ENCODE measurements around the gene CD8B.

The CD8B gene

DNA sequence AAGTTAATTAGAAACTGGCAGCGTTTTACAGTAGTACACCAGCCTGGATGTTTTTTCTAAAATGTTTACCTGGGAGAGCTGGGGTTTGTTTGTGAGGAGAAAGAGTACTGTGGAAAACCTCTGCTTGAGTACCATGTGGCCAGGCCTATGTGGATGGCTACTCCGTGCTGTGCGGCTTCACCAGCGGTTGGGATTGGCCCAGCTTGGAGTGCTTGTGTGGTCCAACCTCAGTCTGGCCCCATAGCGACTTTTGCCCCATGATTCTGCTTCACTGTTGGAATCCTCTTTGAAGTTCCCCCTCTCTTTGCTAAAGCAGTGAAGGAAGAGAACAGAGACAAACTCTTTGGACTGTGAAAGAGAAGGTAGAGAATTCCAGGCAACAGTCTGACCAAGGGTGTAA is 86.8 kb downstream of the CD8B start:
- no peak for DNase-seq (ENCODE audit: low read depth)

DNA sequence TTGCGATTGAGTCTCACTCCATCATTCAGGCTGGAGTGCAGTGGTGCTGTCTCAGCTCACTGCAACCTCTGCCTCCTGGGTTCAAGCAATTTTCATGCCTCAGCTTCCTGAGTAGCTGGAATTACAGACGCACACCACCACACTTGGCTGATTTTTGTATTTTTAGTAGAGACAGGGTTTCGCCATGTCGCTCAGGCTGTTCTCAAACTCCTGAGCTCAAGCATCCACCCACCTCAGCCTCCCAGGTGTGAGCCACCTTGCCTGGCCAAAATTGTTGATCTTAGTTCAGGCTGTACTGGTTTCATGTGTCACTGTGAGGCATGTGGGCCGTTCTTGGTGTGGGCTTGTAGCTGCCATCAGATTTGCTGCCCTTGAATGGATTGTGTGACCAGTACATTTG is 89.1 kb downstream of the CD8B start:
- DNase-seq (ENCODE audit: low read depth): no peak

DNA sequence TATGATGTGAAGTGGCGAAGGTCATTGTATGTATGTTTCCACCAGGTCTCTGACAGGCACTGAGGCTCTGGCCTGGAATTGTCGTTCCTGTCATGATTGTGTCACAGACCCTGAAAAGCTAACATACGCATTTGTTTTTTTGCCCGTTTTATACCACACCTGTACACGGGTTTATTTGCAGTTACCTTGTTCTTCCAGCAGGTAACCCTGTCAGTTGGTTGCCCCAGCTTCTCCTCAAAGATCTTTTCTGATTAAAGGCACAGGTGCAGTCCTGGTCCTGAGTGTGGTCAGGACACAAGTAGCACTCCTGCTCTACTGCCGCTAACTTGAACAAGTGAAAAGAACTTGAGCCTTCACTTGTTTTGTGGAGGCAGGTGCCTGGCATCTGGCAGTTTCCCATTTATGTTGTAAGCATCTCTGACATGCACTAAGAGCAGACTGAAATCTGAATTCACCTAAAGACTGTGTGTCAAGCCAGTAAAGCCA is 90.8 kb downstream of the CD8B start:
- DNase-seq (ENCODE audit: low read depth): no peak

DNA sequence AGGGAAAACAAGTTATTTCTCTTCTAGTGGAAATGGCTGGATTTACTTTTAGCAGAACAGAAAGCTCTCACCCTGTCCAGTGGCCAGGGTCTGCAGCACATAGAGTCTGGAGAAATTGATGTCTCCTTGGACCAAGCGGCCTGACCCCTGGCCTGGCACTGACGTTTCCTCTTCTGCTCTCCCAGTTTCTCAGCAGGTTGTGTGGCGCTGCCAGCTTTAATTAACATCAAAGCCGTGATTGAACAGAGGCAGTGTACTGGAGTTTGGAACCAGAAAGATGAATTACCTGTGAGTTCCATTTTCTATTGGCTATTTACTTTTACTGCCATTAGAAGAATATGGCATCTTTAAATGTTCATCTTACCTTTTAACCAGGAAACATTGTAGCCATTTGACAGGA is 91.8 kb downstream of the CD8B start:
- no peak for DNase-seq (ENCODE audit: low read depth)

DNA sequence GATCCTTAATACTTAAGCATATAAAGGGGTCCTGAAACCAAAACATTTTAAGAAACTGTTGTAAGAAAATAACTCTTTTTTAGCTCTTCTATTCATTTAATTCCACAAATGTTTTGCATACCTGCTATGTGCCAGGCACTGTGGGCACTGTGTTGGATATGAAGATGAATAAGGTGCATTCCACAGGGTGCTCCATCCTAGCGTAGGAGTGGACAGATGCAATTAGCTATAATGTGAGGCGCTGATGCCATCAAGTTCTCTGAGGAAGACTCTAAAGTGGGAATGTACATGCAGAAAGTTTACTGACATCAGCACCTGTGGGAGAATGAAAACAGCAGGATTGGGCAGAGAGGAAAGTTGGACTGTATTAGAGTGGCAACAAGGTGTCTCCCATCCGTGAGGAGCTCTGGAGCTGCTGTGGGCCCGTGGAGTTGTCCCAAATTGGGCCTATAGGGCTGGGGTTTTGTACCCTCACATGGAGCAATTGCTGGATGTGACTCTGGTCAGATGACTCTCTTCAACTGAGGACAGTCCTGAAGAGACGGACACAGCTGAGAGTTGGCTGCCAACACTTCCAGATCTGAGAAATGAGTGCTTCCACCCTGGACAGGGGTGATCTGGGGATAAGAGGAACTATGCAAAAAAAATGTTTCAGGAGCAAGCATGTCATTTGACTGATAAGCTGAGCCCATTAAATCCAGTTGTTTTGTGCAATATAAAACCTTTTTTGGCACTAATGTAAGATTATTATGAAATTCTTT is 93.3 kb downstream of the CD8B start:
- DNase-seq (ENCODE audit: low read depth): no peak

Data from fibroblast of gingiva (primary cell).